Tibial artery (tissue), 4 donors: ENCODE data around the gene HMCES.

Experiments
- DNase-seq, 2 donors: peaks; one replicate each; pipeline ENCODE4 v3.0.0-alpha.2; 2019
- H3K27ac ChIP-seq, 2 donors: fragments of 200-600 bp; sonication (generic) in 1 of 2; 1 replicate in 1 of 2; 2 replicates in 1 of 2; pipeline ENCODE4 v1.5.1; 2018 to 2019; ENCODE audit warnings: mild to moderate bottlenecking in 1 of 2
- H3K27me3 ChIP-seq, 2 donors: fragments of 200-600 bp; sonication (generic) in 1 of 2; one replicate each; pipeline versions ENCODE4 v1.5.1 to v1.6.0; 2016 to 2019
- H3K36me3 ChIP-seq, 3 donors: fragments of 200-600 bp; sonication (generic) in 2 of 3; one replicate each; pipeline ENCODE4 v1.5.1; 2016 to 2019; ENCODE audit warnings: mild to moderate bottlenecking in 2 of 3
- H3K4me1 ChIP-seq, 4 donors: fragments of 200-600 bp; sonication (generic) in 2 of 4; 1 replicate in 3 of 4; 2 replicates in 1 of 4; pipeline ENCODE4 v1.5.1; 2016 to 2019
- H3K4me3 ChIP-seq, 2 donors: fragments of 200-600 bp; sonication (generic) in 1 of 2; 1 replicate in 1 of 2; 2 replicates in 1 of 2; pipeline ENCODE4 v1.5.1; 2018 to 2019; ENCODE audit warnings: mild to moderate bottlenecking in 2 of 2
- H3K9me3 ChIP-seq, 3 donors: fragments of 200-600 bp; sonication (generic) in 1 of 3; one replicate each; pipeline ENCODE4 v1.5.1; 2016 to 2019
- CTCF ChIP-seq, 2 experiments: fragments of 200-600 bp in 1 of 2; fragments of 450-650 bp in 1 of 2; IDR thresholded peaks; one replicate each; pipeline ENCODE4 v1.5.1; 2017 to 2019; ENCODE audit warnings: antibody characterized with exemption in 2 of 2, mild to moderate bottlenecking in 1 of 2, moderate library complexity in 1 of 2
- intact Hi-C: fragments of 100-400 bp; cut with DNase I; formaldehyde crosslinking; loops from one replicate; pipeline ENCODE4 v1.15.0; 2023; ENCODE audit warnings: low total_unique reads

HMCES gene

GRCh38 chr3:129278439-129278965 lies at the start of gene HMCES:
TSS of gene HMCES (plus strand) at chr3:129278870. CDS start at chr3:129279733, 863 bp downstream.
- Histone ChIP-seq H3K27ac (peak within 1 kb of the TSS; percentile 89 to 96), H3K4me1 (peaks cover 0 to 32% (median 19%) of the 10 kb centered on the region in 4 donors), H3K27me3 (no peaks in the 10 kb centered on the region), H3K4me3 (peak within 1 kb of the TSS; percentile 72 to 89), H3K36me3 (peaks cover 22 to 54% (median 41%) of the 10 kb centered on the region in 3 donors), H3K9me3 (no peaks in the 10 kb centered on the region)
- TF ChIP-seq CTCF (IDR thresholded peaks at IDR 0.05) = peak in 1 of 2 experiments; percentile 4
- DNase-seq = peak; percentile 92 to 96
- intact Hi-C loops = loop anchor here (5.0 kb wide), 1 partner anchor 39 kb away; a partner anchor contains a TSS

- H3K36me3 ChIP-seq = no peaks in the 10 kb centered on the region
- H3K4me3 ChIP-seq = no peak overlapping the region
- H3K27me3 ChIP-seq = no peaks in the 10 kb centered on the region
- H3K4me1 ChIP-seq = peaks cover 0 to 29% (median 15%) of the 10 kb centered on the region in 4 donors
- no peak for TF ChIP-seq CTCF (IDR thresholded peaks at IDR 0.05)
- no peak overlapping the region for H3K27ac ChIP-seq
- no peaks in the 10 kb centered on the region for H3K9me3 ChIP-seq
- no peak for DNase-seq
- intact Hi-C loops = no loop called here
Measured at GRCh38 chr3:129228891-129229585, 49.6 kb upstream of the HMCES start.

- no peak overlapping the region for H3K4me3 ChIP-seq
- DNase-seq = peak in 1 of 2 donors; percentile 42
- no peaks in the 10 kb centered on the region for H3K9me3 ChIP-seq
- H3K27me3 ChIP-seq = no peaks in the 10 kb centered on the region
- no peak overlapping the region for H3K27ac ChIP-seq
- H3K4me1 ChIP-seq = peaks cover 0 to 14% (median 3%) of the 10 kb centered on the region in 4 donors
- H3K36me3 ChIP-seq = no peaks in the 10 kb centered on the region
- intact Hi-C loops = no loop called here
- TF ChIP-seq CTCF (IDR thresholded peaks at IDR 0.05) = no peak
Measured at GRCh38 chr3:129230311-129231019, 48.2 kb upstream of the HMCES start.

GRCh38 chr3:129231331-129232119 lies 47.1 kb upstream of the HMCES start:
- DNase-seq = no peak
- Histone ChIP-seq H3K9me3 (no peaks in the 10 kb centered on the region), H3K36me3 (no peaks in the 10 kb centered on the region), H3K27ac (no peak overlapping the region), H3K4me3 (no peak overlapping the region), H3K27me3 (no peaks in the 10 kb centered on the region), H3K4me1 (peaks cover 0 to 5% (median 0%) of the 10 kb centered on the region in 4 donors)
- intact Hi-C loops = no loop called here
- no peak for TF ChIP-seq CTCF (IDR thresholded peaks at IDR 0.05)

- H3K4me1 ChIP-seq = no peaks in the 10 kb centered on the region
- no peaks in the 10 kb centered on the region for H3K36me3 ChIP-seq
- no peaks in the 10 kb centered on the region for H3K9me3 ChIP-seq
- no peak overlapping the region for H3K27ac ChIP-seq
- DNase-seq = peak; percentile 75
- H3K27me3 ChIP-seq = no peaks in the 10 kb centered on the region
- intact Hi-C loops = no loop called here
- TF ChIP-seq CTCF (IDR thresholded peaks at IDR 0.05) = no peak
- H3K4me3 ChIP-seq = no peak overlapping the region
Measured at GRCh38 chr3:129233538-129233937, 45.1 kb upstream of the HMCES start.
